K562 (cell line): ENCODE data around the gene LINC00305. TPM values are rescaled to one million over a fixed set of nuclear protein-coding genes. Genes with fewer than 3 reads are reported as not detected.

Experiments used
- ATAC-seq: fragments of 200-7000 bp; cut with Tn5 transposase; 3 replicates; pipeline ENCODE4 v1.9.1; 2020; ENCODE audit warnings: moderate library complexity
- BruUV-seq: library from RNA; stranded (reverse); fragments of 400-500 nt; replicated peaks from 2 replicates; lab custom pipeline; 2021; lab: Mats Ljungman, UMichigan
- CTCF ChIA-PET: fragments of 300-600 bp; formaldehyde crosslinking; extraction: SDS; loops from one replicate; lab custom pipeline; 2021; ENCODE audit warnings: low intra/inter-chr PET ratio; lab: Yijun Ruan, JAX
- POLR2A ChIA-PET: fragments of 300-600, 350-650 bp; sonication (Branson Sonifier 250); formaldehyde crosslinking; extraction: SDS; loops from one replicate; lab custom pipeline; 2021; ENCODE audit warnings: antibody characterized with exemption, inconsistent platforms; lab: Yijun Ruan, JAX
- DNase-seq, 4 experiments: peaks; one replicate each; pipeline versions ENCODE4 v3.0.0 to v3.0.0-alpha.2; 2011 to 2018; ENCODE audit warnings: low spot score in 3 of 4, mixed read lengths in 3 of 4; ENCODE audit errors: extremely low read depth in 1 of 4
- FAIRE-seq: peaks from 2 replicates; lab custom pipeline; 2011; peaks lifted over from hg19 to GRCh38; lab: Jason Lieb, UNC
- H2AFZ ChIP-seq: 2 replicates; pipeline ENCODE4 v1.6.0; 2011; ENCODE audit warnings: low read depth, low read length, control low read depth, inconsistent platforms
- H3K27ac ChIP-seq: fragments of 200-600 bp; 3 replicates; pipeline ENCODE4 v1.8.0; 2011; ENCODE audit warnings: low read depth, mild to moderate bottlenecking, control low read depth, inconsistent platforms, low read length, moderate library complexity, mixed read lengths; ENCODE audit errors: extremely low read depth
- H3K27me3 ChIP-seq, 2 experiments: fragments of 300-600 bp in 1 of 2; 2 replicates in 1 of 2; 3 replicates in 1 of 2; pipeline versions ENCODE4 v1.6.0 to v1.8.0; 2011; ENCODE audit warnings: inconsistent platforms in 2 of 2, low read length in 2 of 2, mild to moderate bottlenecking in 1 of 2, mixed read lengths in 1 of 2, moderate library complexity in 1 of 2; ENCODE audit not compliant: control insufficient read depth in 2 of 2, insufficient read depth in 2 of 2
- H3K36me3 ChIP-seq: fragments of 300-600 bp; 3 replicates; pipeline ENCODE4 v1.8.0; 2011; ENCODE audit warnings: mild to moderate bottlenecking, low read length, inconsistent platforms; ENCODE audit not compliant: control insufficient read depth, insufficient read depth
- H3K4me1 ChIP-seq, 2 experiments: fragments of 200-600 bp in 1 of 2; replicated peaks in 1 of 2; 2 replicates in 1 of 2; 3 replicates in 1 of 2; pipeline versions ENCODE4 v1.5.1 to v1.8.0; 2011; ENCODE audit warnings: inconsistent platforms in 2 of 2, low read length in 2 of 2, mild to moderate bottlenecking in 1 of 2, mixed read lengths in 1 of 2, moderate library complexity in 1 of 2; ENCODE audit not compliant: control insufficient read depth in 2 of 2, insufficient read depth in 2 of 2
- H3K4me2 ChIP-seq: 2 replicates; pipeline ENCODE4 v1.6.1; 2011; ENCODE audit warnings: low read length, control low read depth, inconsistent platforms, mixed read lengths; ENCODE audit not compliant: insufficient read depth
- H3K4me3 ChIP-seq: fragments of 200-600 bp; sonication (generic), shearing (Covaris generic); 2 replicates; pipeline ENCODE4 v1.5.1; 2016; ENCODE audit warnings: control low read depth, inconsistent platforms
- H3K79me2 ChIP-seq: fragments of 200-600 bp; 3 replicates; pipeline ENCODE4 v1.8.0; 2011; ENCODE audit warnings: low read length, inconsistent platforms; ENCODE audit not compliant: control insufficient read depth, insufficient read depth
- H3K9ac ChIP-seq, 2 experiments: 2 replicates each; pipeline versions ENCODE4 v1.6.0 to v1.6.1; 2011; ENCODE audit warnings: low read depth in 2 of 2, low read length in 2 of 2, control low read depth in 1 of 2, inconsistent platforms in 1 of 2, mild to moderate bottlenecking in 1 of 2, mixed read lengths in 1 of 2; ENCODE audit not compliant: insufficient read depth in 1 of 2
- H3K9me1 ChIP-seq: one replicate; pipeline ENCODE4 v1.6.0; 2011; ENCODE audit warnings: inconsistent platforms, mild to moderate bottlenecking, low read length, moderate library complexity; ENCODE audit not compliant: control insufficient read depth, insufficient read depth
- H3K9me3 ChIP-seq: replicated peaks from 2 replicates; pipeline ENCODE4 v1.5.1; 2011; ENCODE audit warnings: low read depth, low read length, inconsistent platforms; ENCODE audit not compliant: control insufficient read depth, insufficient read depth
- H4K20me1 ChIP-seq: replicated peaks from 2 replicates; pipeline ENCODE4 v1.6.1; 2011; ENCODE audit warnings: low read length, inconsistent platforms, mixed read lengths; ENCODE audit not compliant: control insufficient read depth, insufficient read depth
- ADNP ChIP-seq: fragments of 200-800 bp; sonication (Bioruptor generic); IDR thresholded peaks from 2 replicates; pipeline ENCODE4 v1.6.1; 2016; ENCODE audit warnings: missing genetic modification characterization, missing compliant biosample characterization
- ELF2 ChIP-seq: fragments of 250-450 bp; sonication (Bioruptor Pico); IDR thresholded peaks from 2 replicates; pipeline ENCODE4 v1.5.0; 2021; ENCODE audit warnings: mild to moderate bottlenecking
- GABPB2 ChIP-seq: fragments of 250-450 bp; sonication (Bioruptor Pico); conservative IDR thresholded peaks from 2 replicates; pipeline ENCODE4 v1.5.1; 2021; ENCODE audit warnings: mild to moderate bottlenecking
- MECOM ChIP-seq: fragments of 250-450 bp; sonication (Bioruptor Pico); IDR thresholded peaks from 2 replicates; pipeline ENCODE4 v1.8.0; 2022; ENCODE audit warnings: inconsistent platforms
- RCOR1 ChIP-seq, 2 experiments: IDR thresholded peaks; 2 replicates each; pipeline ENCODE4 v1.6.1; 2012; ENCODE audit warnings: low read depth in 2 of 2, low read length in 2 of 2, borderline replicate concordance in 1 of 2, improper control_type of control experiment in 1 of 2
- THRAP3 ChIP-seq: fragments of 450-650 bp; IDR thresholded peaks from 2 replicates; pipeline ENCODE4 v1.6.1; 2016; ENCODE audit warnings: mild to moderate bottlenecking, inconsistent platforms, borderline replicate concordance
- ZC3H8 ChIP-seq: fragments of 450-650 bp; IDR thresholded peaks from 2 replicates; pipeline ENCODE4 v1.6.1; 2017
- ZNF431 ChIP-seq: sonication (generic); formaldehyde crosslinking; IDR thresholded peaks from 2 replicates; pipeline ENCODE4 v1.8.0; 2022; ENCODE audit warnings: mild to moderate bottlenecking, missing genetic modification reagents
- ZSCAN29 ChIP-seq: fragments of 450-650 bp; IDR thresholded peaks from 2 replicates; pipeline ENCODE4 v1.6.1; 2017
- WGBS: fragments of 100-300 bp; shearing (Covaris generic); methylation state at CpG from one replicate; pipeline ENCODE4 v1.1.6; 2016; ENCODE audit warnings: low coverage, mixed read lengths; ENCODE audit not compliant: insufficient coverage; ENCODE audit errors: missing lambda C conversion rate; 5-methylcytosine and 5-hydroxymethylcytosine counted together
- in situ Hi-C: fragments of 300-500 bp; cut with MboI; formaldehyde crosslinking; loops from 4 replicates; pipeline ENCODE4 v1.15.0; 2018; ENCODE audit warnings: inconsistent platforms, mixed read lengths
- intact Hi-C: fragments of 100-400 bp; cut with micrococcal nuclease; formaldehyde crosslinking; loops from 2 replicates; pipeline ENCODE4 v1.14.2; 2022
- polyA plus RNA-seq, 8 experiments: library from polyadenylated mRNA; depleted of rRNA in 4 of 8; stranded (reverse) in 5 of 8; unstranded in 3 of 8; fragments of >200 nt; fragmentation: Nextera tagmentation in 2 of 8; fragmentation: Illumina TruSeq in 1 of 8; extraction: Ambion mirVana in 2 of 8; extraction: Trizol in 1 of 8; gene quantifications; 2 replicates each; pipeline versions ENCODE4 v1.2.1 to v1.2.3, GENCODE V29; 2011 to 2014; ENCODE audit warnings: inconsistent platforms in 1 of 8, missing spikeins in 1 of 8
- total RNA-seq, 7 experiments: library from RNA; depleted of rRNA in 6 of 7; stranded (reverse); fragments of >200 nt in 6 of 7; fragmentation: Illumina TruSeq in 2 of 7; extraction: Trizol in 2 of 7; gene quantifications; 2 replicates each; pipeline versions ENCODE4 v1.2.1 to v1.2.3, GENCODE V29; 2011 to 2021; ENCODE audit warnings: low replicate concordance in 1 of 7
- TF ChIP-seq, protein P1 (sequence below): fragments of 450-650 bp; formaldehyde crosslinking; IDR thresholded peaks from 2 replicates; pipeline ENCODE4 v1.4.0; 2022; ENCODE audit warnings: missing genetic modification characterization
- TF ChIP-seq, protein P2 (sequence below): fragments of 450-650 bp; IDR thresholded peaks from 2 replicates; pipeline ENCODE4 v1.6.1; 2018; ENCODE audit warnings: mild to moderate bottlenecking, low read depth; ENCODE audit not compliant: partially characterized antibody

The LINC00305 gene
- total and polyA plus RNA-seq, 9 of the 15 experiments (the other 6 are each of a cell fraction or from before 2014, with no cell fraction given): not detected

DNA sequence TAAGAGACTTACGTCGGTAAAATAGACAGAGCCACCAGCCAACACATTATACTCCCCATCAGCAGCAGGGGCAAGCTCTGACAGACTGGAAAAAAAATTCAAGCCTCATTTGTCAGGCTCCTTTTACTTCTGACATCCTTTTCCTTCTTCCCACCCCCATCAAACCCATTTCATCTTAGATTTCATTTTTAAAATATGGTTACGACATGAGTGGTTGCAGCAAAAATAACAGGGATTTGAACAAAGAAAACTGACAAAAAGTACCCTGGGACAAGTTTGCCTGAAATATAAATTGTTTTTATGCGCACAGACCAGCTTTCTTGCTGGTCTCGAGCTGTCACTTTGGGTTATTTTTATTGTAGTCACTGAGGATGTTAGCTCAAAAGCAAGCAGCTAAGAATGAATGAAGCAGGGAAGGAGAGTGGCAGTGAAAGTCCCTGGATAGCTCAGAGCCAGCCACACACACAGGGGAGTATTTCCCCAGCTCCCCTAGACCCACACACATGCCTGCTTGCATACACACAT, 30.7 kb upstream of the LINC00305 start:
- no peak overlapping the region for H3K4me3 ChIP-seq
- WGBS: 0% methylated on average over 5 of the region's 5 CpGs
- H3K36me3 ChIP-seq: no peaks in the 10 kb centered on the region
- H3K4me1 ChIP-seq: no peaks in the 10 kb centered on the region
- TF ChIP-seq ZSCAN29: no peak
- no peak for TF ChIP-seq RCOR1 (IDR thresholded peaks at IDR 0.05; ENCODE audit: borderline replicate concordance in 1 of 2, low read depth in 2 of 2, low read length in 2 of 2)
- TF ChIP-seq, protein P1, sequence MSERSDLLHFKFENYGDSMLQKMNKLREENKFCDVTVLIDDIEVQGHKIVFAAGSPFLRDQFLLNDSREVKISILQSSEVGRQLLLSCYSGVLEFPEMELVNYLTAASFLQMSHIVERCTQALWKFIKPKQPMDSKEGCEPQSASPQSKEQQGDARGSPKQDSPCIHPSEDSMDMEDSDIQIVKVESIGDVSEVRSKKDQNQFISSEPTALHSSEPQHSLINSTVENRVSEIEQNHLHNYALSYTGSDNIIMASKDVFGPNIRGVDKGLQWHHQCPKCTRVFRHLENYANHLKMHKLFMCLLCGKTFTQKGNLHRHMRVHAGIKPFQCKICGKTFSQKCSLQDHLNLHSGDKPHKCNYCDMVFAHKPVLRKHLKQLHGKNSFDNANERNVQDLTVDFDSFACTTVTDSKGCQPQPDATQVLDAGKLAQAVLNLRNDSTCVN (CRISPR knock-in tag): no peak
- no peak for TF ChIP-seq ADNP (tag)
- TF ChIP-seq ELF2 (CRISPR knock-in tag): no peak
- TF ChIP-seq GABPB2 (CRISPR knock-in tag): no peak
- TF ChIP-seq ZNF431 (CRISPR knock-in tag): no peak
- TF ChIP-seq, protein P2, sequence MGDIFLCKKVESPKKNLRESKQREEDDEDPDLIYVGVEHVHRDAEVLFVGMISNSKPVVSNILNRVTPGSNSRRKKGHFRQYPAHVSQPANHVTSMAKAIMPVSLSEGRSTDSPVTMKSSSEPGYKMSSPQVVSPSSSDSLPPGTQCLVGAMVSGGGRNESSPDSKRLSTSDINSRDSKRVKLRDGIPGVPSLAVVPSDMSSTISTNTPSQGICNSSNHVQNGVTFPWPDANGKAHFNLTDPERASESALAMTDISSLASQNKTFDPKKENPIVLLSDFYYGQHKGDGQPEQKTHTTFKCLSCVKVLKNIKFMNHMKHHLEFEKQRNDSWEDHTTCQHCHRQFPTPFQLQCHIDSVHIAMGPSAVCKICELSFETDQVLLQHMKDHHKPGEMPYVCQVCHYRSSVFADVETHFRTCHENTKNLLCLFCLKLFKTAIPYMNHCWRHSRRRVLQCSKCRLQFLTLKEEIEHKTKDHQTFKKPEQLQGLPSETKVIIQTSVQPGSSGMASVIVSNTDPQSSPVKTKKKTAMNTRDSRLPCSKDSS: no peak
- no peak for TF ChIP-seq MECOM (CRISPR knock-in tag)
- TF ChIP-seq THRAP3: no peak
- TF ChIP-seq ZC3H8: no peak
- TF ChIP-seq, all 486 proteins: peak for 0
- Histone ChIP-seq H2AFZ (no peak overlapping the region), H3K9me1 (no peaks in the 10 kb centered on the region), H3K4me2 (no peak overlapping the region), H3K27me3 (no peaks in the 10 kb centered on the region), H3K9me3 (no peaks in the 10 kb centered on the region), H3K27ac (no peak overlapping the region), H4K20me1 (no peaks in the 10 kb centered on the region), H3K79me2 (no peaks in the 10 kb centered on the region), H3K9ac (no peak overlapping the region)
- no peak for DNase-seq
- BruUV-seq: no TSS peak
- no peak for FAIRE-seq
- no peak for ATAC-seq
- POLR2A ChIA-PET: no interaction called here
- in situ Hi-C loops: no loop called here
- intact Hi-C loops: no loop called here
- CTCF ChIA-PET: no interaction called here
